ENCODE measurements around the gene MCL1. TPM values are rescaled to one million over a fixed set of nuclear protein-coding genes. Genes with fewer than 3 reads are reported as not detected.
"Not testable (repeated sequence)": the region's sequence is repeated elsewhere in the genome, so short reads cannot be mapped to it uniquely, and the experiment has no call there.

MCL1 gene
- total RNA-seq, 1 donor from 2014 or later = 233 TPM

- Mint-ChIP-seq H3K4me1 (peaks cover 72% of the 10 kb centered on the region), H3K9me3 (no peaks in the 10 kb centered on the region), H3K27me3 (no peaks in the 10 kb centered on the region), H3K36me3 (ENCODE audit: low read depth) (peaks cover 69% of the 10 kb centered on the region), H3K4me3 (peak overlapping the region; percentile 95), H3K27ac (peak overlapping the region; percentile 85)
- intact Hi-C loops (cut with micrococcal nuclease) = no loop called here
- ATAC-seq (ENCODE audit: low read depth) (no peak), DNase-seq (no peak)
- no peak for TF ChIP-seq CTCF (IDR thresholded peaks at IDR 0.05)
- CTCF ChIA-PET = interaction anchor here (0.6 to 9.8 kb wide), 4 partner anchors 8 to 330 kb away, joined by 3 to 196 read pairs (median 38); no protein-coding TSS in a partner anchor
- POLR2A ChIA-PET = interaction anchor here (0.5 to 14.3 kb wide), 5 partner anchors 11 to 380 kb away, joined by 3 to 1106 read pairs (median 3); no protein-coding TSS in a partner anchor
These were observed 3.1 kb downstream of the MCL1 start for GRCh38 chr1:150576367-150576711.

GRCh38 chr1:150575518-150576366 is 3.7 kb downstream of the MCL1 start:
- intact Hi-C loops (cut with micrococcal nuclease) = no loop called here
- CTCF ChIA-PET = interaction anchor here (6.8 to 9.8 kb wide), 2 partner anchors 14 to 45 kb away, joined by 56 to 196 read pairs; no protein-coding TSS in a partner anchor
- H3K4me3 Mint-ChIP-seq = peak overlapping the region; percentile 95
- ATAC-seq (ENCODE audit: low read depth) = no peak
- no peak for TF ChIP-seq CTCF (IDR thresholded peaks at IDR 0.05)
- POLR2A ChIA-PET = interaction anchor here (0.5 to 14.3 kb wide), 6 partner anchors 11 to 380 kb away, joined by 3 to 1106 read pairs (median 4); partner anchors contain the start of gene ENSA
- peak overlapping the region; percentile 85 for H3K27ac Mint-ChIP-seq
- H3K4me1 Mint-ChIP-seq = peaks cover 74% of the 10 kb centered on the region
- no peaks in the 10 kb centered on the region for H3K27me3 Mint-ChIP-seq
- no peak for DNase-seq
- H3K9me3 Mint-ChIP-seq = no peaks in the 10 kb centered on the region
- peaks cover 75% of the 10 kb centered on the region for H3K36me3 Mint-ChIP-seq (ENCODE audit: low read depth)

GRCh38 chr1:150575072-150575489 is 4.3 kb downstream of the MCL1 start:
- ATAC-seq (ENCODE audit: low read depth) (no peak), DNase-seq (no peak)
- intact Hi-C loops (cut with micrococcal nuclease) = no loop called here
- TF ChIP-seq CTCF (IDR thresholded peaks at IDR 0.05) = no peak
- Mint-ChIP-seq H3K4me3 (peak overlapping the region; percentile 95), H3K36me3 (ENCODE audit: low read depth) (peaks cover 81% of the 10 kb centered on the region), H3K27me3 (no peaks in the 10 kb centered on the region), H3K4me1 (peaks cover 74% of the 10 kb centered on the region), H3K27ac (peak overlapping the region; percentile 85), H3K9me3 (no peaks in the 10 kb centered on the region)
- CTCF ChIA-PET = interaction anchor here (6.8 to 9.8 kb wide), 2 partner anchors 13 to 46 kb away, joined by 56 to 196 read pairs; no protein-coding TSS in a partner anchor
- POLR2A ChIA-PET = interaction anchor here (0.9 to 14.3 kb wide), 3 partner anchors 10 to 54 kb away, joined by 3 to 1106 read pairs (median 6); partner anchors contain the start of gene ENSA

- peaks cover 76% of the 10 kb centered on the region for H3K4me1 Mint-ChIP-seq
- no peak for TF ChIP-seq CTCF (IDR thresholded peaks at IDR 0.05)
- DNase-seq = no peak
These were observed 4.9 kb downstream of the MCL1 start for GRCh38 chr1:150574260-150575071.

GRCh38 chr1:150573648-150574071 is 5.8 kb downstream of the MCL1 start:
- peak; percentile 9 for ATAC-seq (ENCODE audit: low read depth)

More at GRCh38 chr1:150574260-150575071, 4.9 kb downstream of the MCL1 start:
- ChIA-PET POLR2A (interaction anchor here (0.9 to 14.3 kb wide), 3 partner anchors 9 to 55 kb away, joined by 3 to 1106 read pairs (median 6); partner anchors contain the start of gene ENSA), CTCF (interaction anchor here (6.8 to 9.8 kb wide), 2 partner anchors 13 to 46 kb away, joined by 56 to 196 read pairs; no protein-coding TSS in a partner anchor)
- Mint-ChIP-seq H3K36me3 (ENCODE audit: low read depth) (peaks cover 87% of the 10 kb centered on the region), H3K4me3 (peak overlapping the region; percentile 95), H3K27me3 (no peaks in the 10 kb centered on the region), H3K9me3 (no peaks in the 10 kb centered on the region), H3K27ac (peak overlapping the region; percentile 85)
- no peak for ATAC-seq (ENCODE audit: low read depth)
- intact Hi-C loops (cut with micrococcal nuclease) = no loop called here

More at GRCh38 chr1:150573648-150574071, 5.8 kb downstream of the MCL1 start:
- intact Hi-C loops (cut with micrococcal nuclease) = loop anchor here (1.0 kb wide), 1 partner anchor 10 kb away; no protein-coding TSS in a partner anchor
- ChIA-PET CTCF (interaction anchor here (6.8 to 9.8 kb wide), 2 partner anchors 12 to 47 kb away, joined by 56 to 196 read pairs; no protein-coding TSS in a partner anchor), POLR2A (interaction anchor here (1.1 to 14.3 kb wide), 3 partner anchors 9 to 56 kb away, joined by 5 to 1106 read pairs (median 18); partner anchors contain the start of gene ENSA)
- Mint-ChIP-seq H3K27ac (peak overlapping the region; percentile 88), H3K4me3 (peak overlapping the region; percentile 70), H3K4me1 (peaks cover 84% of the 10 kb centered on the region), H3K36me3 (ENCODE audit: low read depth) (peaks cover 86% of the 10 kb centered on the region)
- not testable (repeated sequence) for H3K9me3 Mint-ChIP-seq, DNase-seq, H3K27me3 Mint-ChIP-seq
